H1 (cell line): ENCODE data around the gene ALK. TPM values are rescaled to one million over a fixed set of nuclear protein-coding genes. Genes with fewer than 3 reads are reported as not detected.

Experiments
- polyA plus RNA-seq, 7 experiments: library from polyadenylated mRNA; depleted of rRNA in 3 of 7; stranded (reverse) in 5 of 7; unstranded in 2 of 7; fragments of >200 nt in 5 of 7; fragments of 200-250 nt in 2 of 7; gene quantifications; 1 replicate in 5 of 7; 2 replicates in 1 of 7; 4 replicates in 1 of 7; pipeline versions ENCODE4 v1.2.1 to v1.2.3, GENCODE V29; 2011 to 2013; ENCODE audit warnings: missing spikeins in 2 of 7, mixed read lengths in 2 of 7
- total RNA-seq: library from RNA; stranded (reverse); fragmentation: NEBNext Ultra II Directional; extraction: Animal tissue kit (Norgen Biotek cat#: 25700); gene quantifications from 2 replicates; pipeline ENCODE4 v1.2.1, GENCODE V29; 2021
- TF ChIP-seq, protein P1 (sequence below): IDR thresholded peaks from 2 replicates; pipeline ENCODE4 v1.6.1; 2012; ENCODE audit warnings: low read length, inconsistent platforms

ALK gene
- total and polyA plus RNA-seq, 2 of the 8 experiments (the other 6 are each of a cell fraction or from before 2014, with no cell fraction given), result 0.02 to 0.09 TPM

DNA sequence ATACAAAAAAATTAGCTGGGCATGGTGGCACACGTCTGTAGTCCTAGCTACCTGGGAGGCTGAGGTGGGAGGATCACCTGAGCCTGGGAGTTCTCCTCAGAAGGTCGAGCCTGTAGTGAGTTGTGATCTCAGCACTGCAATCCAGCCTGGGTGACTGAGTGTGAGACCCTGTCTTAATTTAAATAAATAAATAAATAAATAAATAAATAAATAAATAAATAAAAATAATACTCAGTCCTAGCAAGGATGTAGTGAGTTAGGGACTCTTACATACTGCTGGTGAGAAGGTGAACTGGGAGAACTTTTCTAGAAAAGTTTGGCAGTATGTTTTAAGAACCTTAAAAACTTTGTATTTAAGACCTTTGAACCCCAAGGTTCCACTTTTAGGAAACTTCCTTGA lies 576.1 kb downstream of the ALK start (continued):
- TF ChIP-seq, protein P1, sequence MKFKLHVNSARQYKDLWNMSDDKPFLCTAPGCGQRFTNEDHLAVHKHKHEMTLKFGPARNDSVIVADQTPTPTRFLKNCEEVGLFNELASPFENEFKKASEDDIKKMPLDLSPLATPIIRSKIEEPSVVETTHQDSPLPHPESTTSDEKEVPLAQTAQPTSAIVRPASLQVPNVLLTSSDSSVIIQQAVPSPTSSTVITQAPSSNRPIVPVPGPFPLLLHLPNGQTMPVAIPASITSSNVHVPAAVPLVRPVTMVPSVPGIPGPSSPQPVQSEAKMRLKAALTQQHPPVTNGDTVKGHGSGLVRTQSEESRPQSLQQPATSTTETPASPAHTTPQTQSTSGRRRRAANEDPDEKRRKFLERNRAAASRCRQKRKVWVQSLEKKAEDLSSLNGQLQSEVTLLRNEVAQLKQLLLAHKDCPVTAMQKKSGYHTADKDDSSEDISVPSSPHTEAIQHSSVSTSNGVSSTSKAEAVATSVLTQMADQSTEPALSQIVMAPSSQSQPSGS, result no peak
